ENCODE data around the gene SORCS2. TPM values are rescaled to one million over a fixed set of nuclear protein-coding genes. Genes with fewer than 3 reads are reported as not detected.

Gene SORCS2
- total RNA-seq, 4 donors from 2014 or later: 2.0 to 7.4 (median 3.6) TPM

DNA sequence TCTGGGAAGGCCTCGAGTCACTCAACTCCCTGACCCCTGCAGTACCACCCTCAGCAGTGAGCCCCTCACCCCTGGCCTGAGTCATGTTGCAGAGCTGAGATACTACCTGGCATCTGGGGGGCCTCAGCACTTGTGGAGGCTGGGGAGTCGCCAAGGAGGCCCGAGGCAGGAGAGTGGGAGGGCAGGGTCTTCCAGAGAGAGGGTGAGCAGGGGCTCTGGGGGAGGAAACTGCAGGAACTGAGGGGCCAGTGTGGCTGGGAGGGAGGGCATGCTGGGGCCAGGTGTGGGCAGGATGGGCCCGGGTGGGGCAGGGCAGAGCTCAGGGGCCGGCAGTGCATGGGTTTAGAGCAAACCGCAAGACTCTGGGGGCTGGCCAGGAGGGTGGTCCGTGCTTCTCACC lies 59.7 kb downstream of the SORCS2 start:
- Histone ChIP-seq H3K27ac (no peak overlapping the region), H3K9me3 (peaks cover 0 to 7% (median 0%) of the 10 kb centered on the region in 3 donors), H3K36me3 (no peaks in the 10 kb centered on the region), H3K27me3 (no peaks in the 10 kb centered on the region), H3K4me3 (no peak overlapping the region), H3K4me1 (peaks cover 0 to 69% (median 5%) of the 10 kb centered on the region in 3 donors)
- 62 to 79% methylated on average over 2 to 4 of the region's 7 CpGs for WGBS, 2 donors (ENCODE audit: low coverage in 1 of 2)
- TF ChIP-seq EP300 (IDR thresholded peaks at IDR 0.05): no peak
- no peak for TF ChIP-seq POLR2A (IDR thresholded peaks at IDR 0.05)
- TF ChIP-seq POLR2AphosphoS5 (IDR thresholded peaks at IDR 0.05): no peak
- no peak for ATAC-seq

DNA sequence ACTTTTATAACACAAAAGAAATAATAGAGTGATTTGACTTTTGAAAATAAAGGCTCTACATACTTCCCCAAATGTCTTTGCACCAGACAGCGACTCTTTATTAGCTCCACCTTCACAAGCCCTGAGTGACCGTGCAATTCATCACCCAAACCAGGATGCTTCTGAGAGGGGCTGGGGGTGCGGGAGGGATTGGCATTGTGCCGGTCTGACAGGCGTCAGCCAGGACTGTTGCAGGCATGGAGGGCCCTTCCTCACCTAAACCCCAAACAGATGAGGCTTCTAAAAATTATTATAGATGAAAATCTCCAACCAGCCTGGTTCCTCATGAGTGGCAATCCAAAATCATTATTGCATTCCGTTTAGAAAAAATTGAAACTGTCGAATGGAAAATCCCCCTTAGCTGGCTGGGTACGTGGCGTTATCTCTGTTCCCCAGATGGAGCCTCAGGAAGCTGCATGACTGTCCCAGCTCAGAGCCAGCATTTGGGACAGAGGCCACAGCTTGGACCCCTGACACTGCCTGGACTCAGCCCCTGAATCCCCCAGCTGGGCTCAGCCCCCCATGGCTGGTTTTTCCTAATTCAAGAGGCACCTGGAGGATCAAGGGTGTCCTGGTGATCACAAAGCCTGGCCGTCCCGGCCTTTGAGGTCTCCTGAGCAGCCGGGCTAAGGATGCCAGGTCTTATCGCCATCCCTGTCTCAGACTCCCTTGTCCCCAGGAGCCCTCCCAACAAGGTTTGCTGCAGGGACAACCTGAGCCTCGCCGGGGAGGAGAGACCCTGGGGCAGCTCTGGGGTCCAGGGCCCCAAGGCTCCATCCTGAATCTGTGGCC lies 60.4 kb downstream of the SORCS2 start:
- no peak for TF ChIP-seq EP300 (IDR thresholded peaks at IDR 0.05)
- TF ChIP-seq, protein P1, sequence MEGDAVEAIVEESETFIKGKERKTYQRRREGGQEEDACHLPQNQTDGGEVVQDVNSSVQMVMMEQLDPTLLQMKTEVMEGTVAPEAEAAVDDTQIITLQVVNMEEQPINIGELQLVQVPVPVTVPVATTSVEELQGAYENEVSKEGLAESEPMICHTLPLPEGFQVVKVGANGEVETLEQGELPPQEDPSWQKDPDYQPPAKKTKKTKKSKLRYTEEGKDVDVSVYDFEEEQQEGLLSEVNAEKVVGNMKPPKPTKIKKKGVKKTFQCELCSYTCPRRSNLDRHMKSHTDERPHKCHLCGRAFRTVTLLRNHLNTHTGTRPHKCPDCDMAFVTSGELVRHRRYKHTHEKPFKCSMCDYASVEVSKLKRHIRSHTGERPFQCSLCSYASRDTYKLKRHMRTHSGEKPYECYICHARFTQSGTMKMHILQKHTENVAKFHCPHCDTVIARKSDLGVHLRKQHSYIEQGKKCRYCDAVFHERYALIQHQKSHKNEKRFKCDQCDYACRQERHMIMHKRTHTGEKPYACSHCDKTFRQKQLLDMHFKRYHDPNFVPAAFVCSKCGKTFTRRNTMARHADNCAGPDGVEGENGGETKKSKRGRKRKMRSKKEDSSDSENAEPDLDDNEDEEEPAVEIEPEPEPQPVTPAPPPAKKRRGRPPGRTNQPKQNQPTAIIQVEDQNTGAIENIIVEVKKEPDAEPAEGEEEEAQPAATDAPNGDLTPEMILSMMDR (IDR thresholded peaks at IDR 0.05): no peak
- TF ChIP-seq POLR2A (IDR thresholded peaks at IDR 0.05): no peak
- TF ChIP-seq POLR2AphosphoS5 (IDR thresholded peaks at IDR 0.05): no peak
- H3K4me1 ChIP-seq: peaks cover 0 to 76% (median 5%) of the 10 kb centered on the region in 3 donors
- peaks cover 0 to 7% (median 0%) of the 10 kb centered on the region in 3 donors for H3K9me3 ChIP-seq
- no peak overlapping the region for H3K4me3 ChIP-seq
- H3K27ac ChIP-seq: no peak overlapping the region
- 65 to 69% methylated on average over 4 to 5 of the region's 15 CpGs for WGBS, 2 donors (ENCODE audit: low coverage in 1 of 2)
- no peak for ATAC-seq
- no peaks in the 10 kb centered on the region for H3K36me3 ChIP-seq
- no peaks in the 10 kb centered on the region for H3K27me3 ChIP-seq

DNA sequence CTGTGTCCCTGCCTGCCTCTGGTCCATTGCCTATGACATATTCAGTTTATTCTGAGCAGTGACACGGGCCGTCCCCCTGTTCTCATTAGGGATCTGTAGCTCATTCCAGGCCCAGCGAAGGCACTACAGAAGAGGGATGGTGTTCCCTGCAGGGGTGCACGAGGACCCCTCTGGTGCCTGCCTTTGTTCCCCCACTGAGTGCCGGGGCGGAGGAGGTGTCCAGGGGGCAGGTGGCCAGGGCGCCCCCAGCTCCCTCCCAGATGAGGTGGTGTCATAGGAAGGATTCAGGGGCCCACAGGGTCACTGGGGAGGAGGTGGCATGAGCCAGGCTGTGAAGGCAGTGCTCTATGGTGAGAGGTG lies 61.0 kb downstream of the SORCS2 start:
- Histone ChIP-seq H3K4me3 (no peak overlapping the region), H3K27ac (no peak overlapping the region), H3K36me3 (no peaks in the 10 kb centered on the region), H3K4me1 (peaks cover 0 to 76% (median 5%) of the 10 kb centered on the region in 3 donors), H3K27me3 (no peaks in the 10 kb centered on the region), H3K9me3 (peaks cover 0 to 7% (median 0%) of the 10 kb centered on the region in 3 donors)
- WGBS, 2 donors (ENCODE audit: low coverage in 1 of 2): no CpG with 5 or more reads among the region's 7 CpGs
- no peak for ATAC-seq
- TF ChIP-seq POLR2AphosphoS5 (IDR thresholded peaks at IDR 0.05) (no peak), EP300 (IDR thresholded peaks at IDR 0.05) (no peak), POLR2A (IDR thresholded peaks at IDR 0.05) (no peak)
- TF ChIP-seq, protein P1 (IDR thresholded peaks at IDR 0.05): no peak

GRCh38 chr4:7253837-7254236 lies 61.5 kb downstream of the SORCS2 start:
- WGBS, 2 donors (ENCODE audit: low coverage in 1 of 2): 69 to 100% methylated on average over 1 to 4 of the region's 4 CpGs
- Histone ChIP-seq H3K4me1 (peaks cover 0 to 75% (median 5%) of the 10 kb centered on the region in 3 donors), H3K27ac (no peak overlapping the region), H3K36me3 (no peaks in the 10 kb centered on the region), H3K4me3 (no peak overlapping the region), H3K27me3 (no peaks in the 10 kb centered on the region), H3K9me3 (peaks cover 0 to 5% (median 0%) of the 10 kb centered on the region in 3 donors)
- TF ChIP-seq EP300 (IDR thresholded peaks at IDR 0.05): no peak
- TF ChIP-seq POLR2AphosphoS5 (IDR thresholded peaks at IDR 0.05): no peak
- TF ChIP-seq, protein P1 (IDR thresholded peaks at IDR 0.05): no peak
- ATAC-seq: no peak

GRCh38 chr4:7254736-7255487 lies 62.6 kb downstream of the SORCS2 start:
- TF ChIP-seq POLR2AphosphoS5 (IDR thresholded peaks at IDR 0.05) (no peak), POLR2A (IDR thresholded peaks at IDR 0.05) (no peak), EP300 (IDR thresholded peaks at IDR 0.05) (no peak)
- TF ChIP-seq, protein P1 (IDR thresholded peaks at IDR 0.05): no peak
- H3K36me3 ChIP-seq: no peaks in the 10 kb centered on the region
- peaks cover 0 to 64% (median 5%) of the 10 kb centered on the region in 3 donors for H3K4me1 ChIP-seq
- H3K9me3 ChIP-seq: no peaks in the 10 kb centered on the region
- ATAC-seq: no peak
- H3K27me3 ChIP-seq: no peaks in the 10 kb centered on the region
- no peak overlapping the region for H3K27ac ChIP-seq
- 81 to 86% methylated on average over 2 to 9 of the region's 17 CpGs for WGBS, 2 donors (ENCODE audit: low coverage in 1 of 2)
- no peak overlapping the region for H3K4me3 ChIP-seq
